ENCODE results near the gene SLC9B1.
A peak's percentile ranks its signal among the peaks of the same experiment; 100 is the strongest.
"Not testable (repeated sequence)": the region's sequence is repeated elsewhere in the genome, so short reads cannot be mapped to it uniquely, and the experiment has no call there.

The SLC9B1 gene

GRCh38 chr4:102878349-102878748, 141.2 kb downstream of the SLC9B1 start:
- not testable (repeated sequence) for DNase-seq (ENCODE audit: low spot score)

GRCh38 chr4:102877477-102878106, 141.9 kb downstream of the SLC9B1 start:
- DNase-seq (ENCODE audit: low spot score), result not testable (repeated sequence)

GRCh38 chr4:102871772-102872171, 147.7 kb downstream of the SLC9B1 start:
- no peak for DNase-seq (ENCODE audit: low spot score)

GRCh38 chr4:102869569-102870197, 149.8 kb downstream of the SLC9B1 start:
- no peak for DNase-seq (ENCODE audit: low spot score)

GRCh38 chr4:102868781-102869568, 150.5 kb downstream of the SLC9B1 start, which contains the start of gene CISD2:
TSS of gene CISD2 (plus strand) at chr4:102868992. CDS start at chr4:102869085, 93 bp downstream.
- DNase-seq (ENCODE audit: low spot score), result peak; percentile 92

GRCh38 chr4:102868153-102868780, 151.2 kb downstream of the SLC9B1 start:
- no peak for DNase-seq (ENCODE audit: low spot score)

- DNase-seq (ENCODE audit: low spot score), result no peak
Measured at GRCh38 chr4:102867278-102868152, 152.0 kb downstream of the SLC9B1 start.

- not testable (repeated sequence) for DNase-seq (ENCODE audit: low spot score)
Measured at GRCh38 chr4:102865327-102865726, 154.2 kb downstream of the SLC9B1 start.

GRCh38 chr4:102862747-102863146, 156.8 kb downstream of the SLC9B1 start:
- no peak for DNase-seq (ENCODE audit: low spot score)

GRCh38 chr4:102862016-102862415, 157.5 kb downstream of the SLC9B1 start:
- DNase-seq (ENCODE audit: low spot score), result no peak

- no peak for DNase-seq (ENCODE audit: low spot score)
Measured at GRCh38 chr4:102860611-102861324, 158.7 kb downstream of the SLC9B1 start.

- no peak for DNase-seq (ENCODE audit: low spot score)
Measured at GRCh38 chr4:102858828-102859464, 160.6 kb downstream of the SLC9B1 start.
